GM19351 (cell line): Measurements from ENCODE around the gene B4GAT1.

Experiments
- ATAC-seq: cut with Tn5 transposase; IDR thresholded peaks from one replicate; pipeline ENCODE4 v1.9.1; 2021; ENCODE audit warnings: mild to moderate bottlenecking, moderate library complexity; ENCODE audit not compliant: unreplicated experiment

B4GAT1 gene

GRCh38 chr11:66338276-66339161 is 8.9 kb downstream of the B4GAT1 start:
- ATAC-seq: no peak

DNA sequence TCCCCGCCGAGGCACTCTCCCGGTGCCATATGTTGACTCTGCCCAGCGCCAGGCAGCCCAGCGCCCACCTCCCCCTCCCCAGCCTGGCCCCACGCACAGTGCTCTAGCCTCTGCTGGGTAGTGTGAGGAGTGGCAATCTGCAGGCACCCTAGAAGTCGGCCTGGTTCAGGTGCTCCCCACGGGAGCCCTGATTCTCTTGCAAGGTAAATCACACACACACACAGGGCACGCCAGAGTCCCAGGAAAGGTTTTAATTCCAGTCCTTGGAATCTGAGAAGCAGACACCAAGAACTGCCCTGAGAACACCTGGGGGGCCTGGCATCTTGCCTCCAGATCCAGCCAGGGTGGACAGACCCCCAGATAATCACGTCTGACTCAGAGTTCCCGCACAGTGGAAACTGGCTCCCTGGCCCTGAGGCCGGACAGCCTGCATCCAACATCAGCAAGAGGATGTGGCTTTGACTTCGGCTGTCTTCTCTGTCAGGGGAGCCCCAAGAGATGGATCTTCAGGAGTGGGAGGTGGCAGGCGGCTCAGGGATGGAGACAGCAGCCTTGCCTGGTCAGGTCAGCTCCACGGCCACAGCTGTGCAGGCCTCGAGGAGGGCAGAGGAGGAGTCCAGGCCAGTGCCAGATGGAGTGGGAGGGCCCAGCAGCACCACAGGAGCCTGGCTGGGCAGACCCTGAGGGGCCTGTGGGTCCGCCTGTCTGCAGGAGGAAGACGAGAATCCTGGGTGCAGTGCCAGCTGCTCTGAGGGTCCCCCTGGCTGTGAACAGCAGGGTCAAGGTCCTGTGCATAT is 10.1 kb downstream of the B4GAT1 start:
- no peak for ATAC-seq

- ATAC-seq: peak; percentile 57
These were observed 11.0 kb downstream of the B4GAT1 start, which contains the start of gene RIN1 for GRCh38 chr11:66336234-66337102. Gene RIN1 (minus strand): TSS chr11:66336434. CDS start chr11:66336402, 32 bp downstream.

GRCh38 chr11:66335531-66336233 is 11.7 kb downstream of the B4GAT1 start:
- ATAC-seq: no peak

- ATAC-seq: no peak
These were observed 12.6 kb downstream of the B4GAT1 start for GRCh38 chr11:66334605-66335442.

GRCh38 chr11:66333896-66334604 is 13.4 kb downstream of the B4GAT1 start:
- ATAC-seq: no peak

- ATAC-seq: no peak
These were observed 14.1 kb downstream of the B4GAT1 start for GRCh38 chr11:66333220-66333877.

DNA sequence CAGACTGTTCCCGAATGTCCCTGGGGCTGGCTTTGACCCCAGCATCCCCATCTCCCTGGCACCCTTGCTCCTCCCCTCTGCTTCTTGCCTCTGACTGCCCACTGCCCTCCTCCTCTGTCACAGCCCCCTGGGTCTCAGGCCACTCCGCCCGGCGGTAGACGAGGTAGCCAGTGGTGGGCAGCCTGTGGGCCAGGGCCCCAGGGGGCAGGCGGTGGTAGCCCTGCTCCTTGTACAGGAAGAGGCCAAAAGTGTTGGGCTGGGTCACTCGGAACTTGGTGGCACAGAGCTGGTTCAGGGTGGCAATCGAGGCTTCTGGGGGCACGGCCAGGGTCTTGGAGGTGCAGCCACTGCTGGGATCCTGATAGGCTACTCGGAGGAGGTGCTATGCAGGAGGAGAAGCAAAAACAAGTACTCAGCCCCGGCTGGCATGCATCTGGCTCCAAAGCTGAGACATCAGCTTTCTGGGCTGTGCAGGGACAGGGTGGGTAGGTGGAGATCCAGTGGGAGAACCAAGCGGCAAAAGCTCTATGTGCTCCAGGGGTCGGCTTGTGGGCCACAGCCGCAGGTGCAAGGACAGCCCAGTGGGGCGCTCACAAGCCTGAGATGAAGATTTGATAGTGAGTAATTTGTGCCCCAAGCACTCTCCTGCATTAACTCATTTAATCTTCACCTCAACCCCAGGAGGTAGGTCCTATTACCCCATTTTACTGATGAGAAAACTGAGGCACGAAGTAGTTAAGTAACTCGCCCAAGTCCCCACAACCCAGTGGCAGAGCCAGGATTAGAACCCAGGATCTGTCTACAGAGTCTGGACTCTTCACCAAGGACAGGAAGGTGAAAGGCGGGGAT is 14.8 kb downstream of the B4GAT1 start:
- no peak for ATAC-seq

DNA sequence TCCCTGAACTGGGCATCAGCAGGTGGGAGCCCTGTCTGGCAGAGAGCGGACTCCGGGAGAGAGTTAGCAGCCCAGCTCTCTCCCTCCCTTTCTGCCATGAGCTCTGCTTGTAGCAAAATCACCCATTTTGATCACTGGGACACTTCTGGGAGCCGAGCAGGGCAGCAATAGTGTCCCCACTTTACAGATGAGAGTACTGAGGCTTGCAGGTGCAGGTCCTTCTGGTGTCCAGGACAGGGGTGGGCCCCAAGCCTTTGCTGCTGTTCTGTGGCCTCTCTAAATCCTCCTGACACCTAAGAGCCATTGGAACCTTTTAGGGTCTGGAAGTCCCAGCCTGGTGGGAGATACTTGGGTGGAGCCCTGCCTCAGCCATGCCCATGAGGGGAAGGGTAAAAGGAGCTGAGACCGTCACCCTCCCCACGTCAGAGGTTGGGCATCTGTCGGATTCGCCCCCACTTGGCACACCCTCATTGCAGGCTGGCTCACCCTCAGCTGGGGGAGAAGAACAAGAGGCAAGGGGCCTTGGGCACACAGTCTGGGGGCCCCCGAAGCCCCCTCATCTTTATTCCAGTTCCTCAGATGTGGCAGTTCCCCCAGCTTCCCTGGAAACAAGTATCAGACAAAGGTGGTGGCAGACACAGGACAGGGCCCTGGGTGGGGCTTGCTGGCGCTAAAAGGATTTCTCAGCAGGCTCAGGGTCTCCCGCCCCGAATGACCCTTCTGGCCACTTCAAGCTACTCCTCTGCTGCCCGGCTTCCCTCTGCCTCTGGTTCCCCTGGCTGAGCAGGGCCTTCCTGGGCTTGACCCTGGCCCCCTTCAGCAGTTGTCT is 15.7 kb downstream of the B4GAT1 start:
- ATAC-seq: no peak

DNA sequence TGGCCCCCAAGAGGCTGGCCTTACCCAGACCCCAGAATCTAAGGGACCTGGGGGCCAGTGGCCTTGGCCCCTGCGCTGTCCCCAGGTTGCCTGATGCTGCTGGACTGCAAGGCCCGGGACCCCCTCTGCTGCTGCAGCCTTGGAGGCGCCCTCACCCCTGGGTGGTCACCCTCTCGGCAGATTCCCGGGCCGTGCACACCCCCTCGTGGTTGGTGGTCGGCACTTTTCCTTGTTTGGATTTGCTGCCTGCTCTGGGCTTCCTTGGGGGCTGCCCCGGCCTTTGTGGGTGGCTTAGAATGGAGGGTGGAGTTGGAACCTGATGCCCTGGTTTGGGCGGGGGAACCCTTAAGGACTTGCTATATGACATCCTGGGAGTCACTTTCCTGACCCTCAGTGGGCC is 16.5 kb downstream of the B4GAT1 start:
- ATAC-seq: no peak

GRCh38 chr11:66329165-66329673 is 18.2 kb downstream of the B4GAT1 start:
- ATAC-seq: no peak

DNA sequence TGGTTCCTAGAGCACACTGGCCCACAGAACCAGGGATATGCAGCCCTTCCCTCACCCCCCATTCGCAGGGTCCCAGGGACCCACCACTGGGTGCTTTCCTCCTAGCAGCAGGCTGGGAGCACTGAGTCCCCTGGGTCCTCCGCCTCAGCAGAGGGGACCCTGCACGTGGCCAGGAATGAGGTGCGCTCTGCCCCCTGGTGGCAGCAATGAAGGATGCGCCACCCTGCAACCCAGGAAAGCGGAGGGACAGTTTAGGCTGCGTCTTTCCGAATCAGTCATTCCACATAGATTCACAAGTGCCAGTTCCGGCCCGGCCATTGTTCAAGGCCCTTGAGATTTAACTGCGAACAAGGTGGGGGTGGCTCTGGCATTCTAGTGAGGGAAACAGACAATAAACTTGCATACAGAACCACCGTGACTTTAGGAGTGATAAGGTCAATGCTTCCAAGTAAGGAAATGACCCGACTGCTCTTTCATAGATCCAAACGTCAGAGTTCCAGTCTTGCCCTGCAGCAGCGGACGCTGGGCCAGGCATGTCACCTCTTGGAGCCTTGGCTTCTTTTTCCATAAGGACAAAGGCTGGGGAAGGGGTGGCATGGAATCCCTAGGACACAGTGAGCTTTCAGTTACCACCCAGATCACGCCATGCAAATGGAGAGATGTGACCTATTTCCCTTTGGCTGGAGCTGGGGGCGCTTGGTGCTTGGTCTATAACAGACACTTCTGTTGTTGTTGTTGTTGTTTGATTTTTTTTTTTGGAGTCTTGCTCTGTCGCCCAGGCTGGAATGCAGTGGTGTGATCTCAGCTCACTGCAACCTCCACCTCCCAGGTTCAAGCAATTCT is 18.9 kb downstream of the B4GAT1 start:
- ATAC-seq: no peak

GRCh38 chr11:66328031-66328301 is 19.5 kb downstream of the B4GAT1 start:
- no peak for ATAC-seq

DNA sequence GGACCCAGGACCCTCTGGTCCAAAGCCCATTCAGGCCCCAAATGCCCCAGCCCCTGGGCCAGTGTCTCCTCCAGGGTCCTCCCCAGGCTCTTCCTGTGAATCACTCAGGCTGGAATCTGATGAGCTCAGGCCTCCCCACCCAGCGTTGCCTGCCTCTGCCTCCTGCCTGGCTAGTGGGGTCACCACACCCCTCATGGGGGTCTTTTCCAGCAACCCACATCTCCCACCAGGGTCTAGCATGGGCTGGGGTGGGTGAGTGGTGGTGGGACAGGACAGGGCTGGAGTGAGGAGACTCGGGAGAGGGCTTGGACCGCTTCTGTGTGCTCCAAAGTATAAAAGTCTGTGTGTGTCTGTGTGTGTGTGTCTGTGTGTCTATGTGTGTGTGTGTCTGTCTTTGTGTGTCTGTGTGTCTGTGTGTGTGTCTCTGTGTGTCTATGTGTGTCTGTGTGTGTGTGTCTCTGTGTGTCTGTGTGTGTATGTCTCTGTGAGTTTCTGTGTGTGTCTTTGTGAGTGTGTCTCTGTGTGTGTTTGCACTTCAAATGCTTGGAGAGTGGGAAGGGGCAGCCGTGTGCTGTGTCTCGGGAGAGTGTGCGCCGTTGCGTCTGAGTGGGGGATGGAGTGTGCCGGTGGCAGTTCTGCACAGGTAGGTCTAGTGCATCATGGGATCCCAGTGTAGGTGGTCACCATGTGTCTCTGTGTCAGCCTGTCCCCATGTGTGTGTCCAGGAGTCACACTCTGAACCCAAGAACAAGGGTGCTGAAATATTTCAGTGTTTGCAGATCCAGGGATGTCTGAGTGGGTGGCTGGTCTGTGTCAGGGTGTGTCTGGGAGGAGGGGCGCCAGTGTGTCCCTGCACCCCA is 20.0 kb downstream of the B4GAT1 start:
- no peak for ATAC-seq
